ENCODE measurements around the gene PDK2.

PDK2 gene

DNA sequence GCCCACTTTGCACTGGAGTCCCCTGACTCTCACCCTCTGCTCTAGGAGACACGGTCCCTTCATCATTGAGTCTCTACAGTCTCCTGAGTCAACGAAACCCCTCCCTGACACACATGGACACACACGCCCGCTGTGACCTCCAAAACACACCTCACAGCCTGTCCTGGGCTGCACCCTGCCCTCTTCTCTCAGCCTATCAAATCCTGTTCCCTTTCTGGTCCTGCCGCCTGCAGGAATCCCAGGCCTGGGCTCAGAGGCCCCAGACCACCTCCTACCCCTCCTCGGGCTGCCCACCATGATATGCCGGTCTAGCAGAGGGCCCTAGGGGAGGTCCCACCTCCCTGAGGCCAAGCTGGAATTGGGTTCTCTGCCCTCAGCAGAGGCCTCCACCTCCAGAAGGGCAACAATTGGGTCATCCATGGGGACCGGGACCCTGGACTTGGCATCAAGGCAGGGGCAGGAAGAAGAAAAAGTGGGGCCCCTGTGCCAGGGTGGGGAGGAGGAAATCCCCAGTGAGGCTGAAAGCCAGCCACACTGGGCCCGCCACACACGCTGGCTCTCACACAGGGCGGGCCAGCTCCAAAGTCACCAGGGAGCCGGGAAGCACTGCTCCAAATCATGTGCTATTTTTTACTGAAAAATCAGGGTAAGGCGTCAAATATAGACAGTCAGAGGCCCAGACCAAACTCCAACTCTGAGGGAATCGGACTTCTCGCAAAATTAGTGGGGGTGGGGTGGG lies 51.9 kb downstream of the PDK2 start:
- in situ Hi-C loops (cut with HindIII; ENCODE audit: low sequenced_read_pairs): no loop called here

- in situ Hi-C loops (cut with HindIII; ENCODE audit: low sequenced_read_pairs): no loop called here
Measured at GRCh38 chr17:50147841-50148225, 52.7 kb downstream of the PDK2 start.

DNA sequence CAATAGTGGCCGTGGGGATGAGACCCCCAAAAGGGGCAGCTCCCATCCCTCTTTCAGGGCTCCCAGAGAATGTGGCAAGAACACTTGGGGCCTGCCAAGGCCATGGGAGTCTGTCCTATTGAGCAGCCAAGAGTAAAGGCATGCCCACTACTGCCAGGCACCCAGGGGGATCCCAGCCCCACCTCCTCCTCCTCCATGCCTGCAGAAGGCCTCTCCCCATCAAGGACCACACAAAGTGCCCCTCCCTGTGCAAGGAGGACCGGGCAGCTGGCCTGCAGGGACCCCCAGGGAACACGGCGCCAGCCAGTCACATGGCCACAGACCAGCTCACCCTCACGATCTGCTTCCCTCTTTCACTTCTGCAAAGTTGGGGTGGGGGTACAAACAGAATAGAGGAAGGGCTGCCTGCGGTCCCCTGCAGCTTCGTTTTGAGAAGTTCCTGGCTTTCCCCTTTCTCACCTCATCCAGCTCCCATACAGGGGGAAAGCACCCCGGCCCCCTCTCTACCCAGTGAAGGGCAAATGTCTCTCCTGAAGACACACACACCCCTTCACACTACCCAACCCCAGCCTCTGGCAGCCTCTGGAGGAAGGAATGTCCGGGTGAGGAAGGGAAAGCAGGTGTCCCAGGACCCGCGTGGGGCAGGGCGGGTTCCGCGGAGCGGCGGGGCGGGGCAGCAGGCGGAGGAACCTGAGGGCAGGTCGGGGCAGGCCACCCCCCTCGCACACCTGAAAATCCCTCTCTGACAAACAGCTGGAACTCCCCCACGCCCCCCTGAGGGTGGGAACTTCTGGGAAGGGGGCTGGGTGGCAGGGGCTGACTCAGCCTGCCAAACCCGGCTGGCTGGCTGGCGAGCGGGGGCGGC lies 53.3 kb downstream of the PDK2 start:
- in situ Hi-C loops (cut with HindIII; ENCODE audit: low sequenced_read_pairs): no loop called here

DNA sequence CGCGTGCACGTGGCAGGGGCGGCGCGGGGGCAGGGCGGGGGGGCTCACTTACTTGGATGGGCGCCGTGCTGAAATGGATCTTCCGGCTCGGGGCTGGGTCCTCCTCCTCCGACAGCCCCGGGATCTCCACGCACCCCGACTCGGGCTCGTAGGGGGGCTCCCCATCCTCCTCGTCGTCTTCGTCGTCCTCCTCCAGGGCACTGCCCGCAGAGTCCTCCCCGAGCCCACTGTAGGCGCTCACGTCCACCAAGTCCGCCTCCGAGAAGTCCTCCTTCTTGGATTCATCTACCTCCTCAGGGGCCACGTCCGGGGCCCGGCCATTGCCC lies 53.9 kb downstream of the PDK2 start:
- in situ Hi-C loops (cut with HindIII; ENCODE audit: low sequenced_read_pairs): no loop called here

- in situ Hi-C loops (cut with HindIII; ENCODE audit: low sequenced_read_pairs): no loop called here
Measured at GRCh38 chr17:50149417-50150353, 54.5 kb downstream of the PDK2 start.

DNA sequence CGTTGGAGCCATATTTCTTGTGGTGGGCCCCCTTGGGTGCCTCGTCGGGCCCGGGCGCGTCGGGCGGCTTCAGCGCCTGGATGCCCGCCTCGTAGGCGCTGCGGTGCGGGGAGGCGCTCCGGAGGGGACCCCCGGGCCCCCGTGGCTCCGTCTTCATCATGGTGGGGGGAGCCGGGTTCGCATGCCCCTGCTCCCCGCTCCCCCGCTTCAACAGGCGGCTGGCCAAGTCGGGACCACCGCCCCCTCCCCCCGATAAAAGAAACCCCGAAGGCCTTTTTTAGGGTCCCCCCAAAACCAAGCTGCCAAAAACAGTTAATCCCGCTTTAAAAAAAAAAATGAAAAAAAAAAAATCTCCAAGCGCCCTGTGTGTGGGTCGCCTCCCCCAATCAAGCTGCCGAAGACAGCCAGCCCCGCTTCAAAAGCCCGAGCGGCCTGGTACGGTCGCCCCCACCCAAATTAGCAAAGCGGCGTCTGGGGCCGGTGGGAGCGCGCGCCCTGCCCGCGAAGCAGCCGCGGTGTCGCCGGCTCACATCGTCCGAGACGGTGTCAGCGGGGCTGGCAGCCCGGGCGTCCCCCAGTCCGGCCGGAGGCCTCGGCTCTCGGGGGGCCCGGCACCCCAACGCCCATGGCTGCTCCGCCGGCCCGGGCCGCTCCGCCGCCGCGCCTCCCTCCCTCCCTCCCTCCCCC lies 55.3 kb downstream of the PDK2 start, which contains the start of gene PPP1R9B:
Gene PPP1R9B (minus strand): TSS at position 324 of the 687 bp plus-strand sequence. CDS start 164 bp downstream, at position 160.
- in situ Hi-C loops (cut with HindIII; ENCODE audit: low sequenced_read_pairs): no loop called here

DNA sequence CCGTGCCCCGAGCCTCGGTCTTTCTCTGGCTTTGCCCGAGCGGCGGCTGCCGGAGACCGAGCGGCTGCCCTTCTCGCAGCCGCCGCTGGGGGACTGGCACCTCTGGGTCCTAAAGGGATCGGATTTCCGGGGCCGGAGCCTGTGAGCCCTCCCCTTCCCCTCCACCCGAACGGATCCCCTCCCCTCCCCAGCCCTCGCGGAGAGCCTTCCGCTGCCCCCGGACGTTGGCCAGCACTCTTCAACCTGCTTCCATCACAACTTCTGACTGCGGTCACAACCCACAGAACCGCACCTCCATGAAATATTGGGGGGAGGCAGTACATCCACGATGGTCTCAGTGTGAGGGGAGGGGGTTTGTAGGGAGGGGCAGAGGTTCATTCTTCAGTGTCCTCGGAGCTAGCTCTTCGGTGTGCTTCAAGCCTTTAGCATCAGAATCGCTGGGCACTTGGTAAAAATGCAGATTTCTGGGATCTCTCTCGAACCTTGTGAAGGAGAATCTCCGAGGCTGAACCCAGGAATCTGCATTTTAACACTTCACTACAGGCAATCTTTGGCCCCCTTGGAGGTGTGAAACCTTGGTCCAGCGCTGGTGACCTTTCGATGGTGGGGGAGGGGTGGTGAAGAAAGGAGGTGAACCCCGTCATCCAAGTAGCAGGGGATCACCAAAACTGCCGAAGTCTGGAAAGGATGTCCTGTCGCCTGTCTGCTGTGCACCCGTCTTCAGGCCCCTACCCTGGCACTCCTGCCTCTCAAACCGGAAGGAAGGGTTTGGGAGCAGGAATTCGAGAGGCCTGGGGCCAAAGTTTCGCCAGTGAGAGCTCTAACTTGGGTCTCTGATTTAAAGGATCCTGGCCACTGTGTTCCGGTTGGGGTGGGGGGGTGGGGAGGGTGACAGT lies 56.1 kb downstream of the PDK2 start:
- in situ Hi-C loops (cut with HindIII; ENCODE audit: low sequenced_read_pairs): no loop called here

DNA sequence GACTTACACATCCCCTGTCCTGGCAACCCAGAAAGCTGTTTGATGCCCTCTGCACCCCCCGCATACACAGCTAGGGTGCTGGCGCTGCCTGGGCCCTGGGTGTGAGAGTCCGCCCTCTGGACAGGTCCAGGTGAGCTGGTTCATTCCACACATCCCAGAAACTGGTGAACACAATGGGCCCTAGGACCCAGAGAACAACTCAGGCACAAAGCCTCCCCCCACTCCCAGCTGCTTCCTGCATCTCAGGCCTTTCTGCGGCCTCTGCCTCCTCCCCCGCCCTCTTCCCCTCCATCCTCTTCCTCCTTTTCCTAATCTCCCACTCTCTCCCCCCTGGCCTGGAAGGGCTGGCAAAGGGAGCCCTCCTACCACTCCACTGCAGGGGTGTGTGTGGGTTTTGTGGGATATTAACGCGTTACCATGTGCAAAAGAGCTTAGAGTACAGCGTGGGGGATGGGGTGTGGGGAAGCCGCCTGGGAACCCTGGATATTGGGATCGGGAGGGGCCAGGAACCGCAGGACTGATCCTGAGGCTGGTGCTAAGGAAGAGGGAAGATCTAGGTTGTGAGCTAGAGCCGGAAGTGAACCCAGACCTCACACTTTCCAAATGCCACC lies 56.9 kb downstream of the PDK2 start:
- in situ Hi-C loops (cut with HindIII; ENCODE audit: low sequenced_read_pairs): no loop called here

DNA sequence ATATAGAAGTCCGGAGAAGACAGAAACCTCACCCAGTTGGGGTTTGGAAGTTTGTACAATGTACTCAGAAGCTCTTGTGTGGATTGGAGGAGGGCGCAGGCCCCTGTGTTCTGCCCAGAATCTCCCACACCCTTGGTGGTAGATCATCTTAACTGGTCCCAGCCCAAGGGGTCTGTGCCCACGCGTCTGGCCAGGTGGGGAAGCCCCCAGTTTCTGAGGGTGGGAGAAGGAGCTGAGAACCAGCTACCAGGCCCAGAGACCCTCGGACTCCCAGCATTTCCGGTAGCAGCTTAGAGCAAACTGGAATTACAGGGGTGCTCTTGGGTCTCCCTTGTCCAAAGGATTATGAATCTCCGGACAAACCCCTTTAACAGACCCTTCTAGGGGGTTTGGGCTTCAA lies 57.6 kb downstream of the PDK2 start:
- in situ Hi-C loops (cut with HindIII; ENCODE audit: low sequenced_read_pairs): no loop called here

- in situ Hi-C loops (cut with HindIII; ENCODE audit: low sequenced_read_pairs): no loop called here
Measured at GRCh38 chr17:50153650-50154575, 58.8 kb downstream of the PDK2 start.

DNA sequence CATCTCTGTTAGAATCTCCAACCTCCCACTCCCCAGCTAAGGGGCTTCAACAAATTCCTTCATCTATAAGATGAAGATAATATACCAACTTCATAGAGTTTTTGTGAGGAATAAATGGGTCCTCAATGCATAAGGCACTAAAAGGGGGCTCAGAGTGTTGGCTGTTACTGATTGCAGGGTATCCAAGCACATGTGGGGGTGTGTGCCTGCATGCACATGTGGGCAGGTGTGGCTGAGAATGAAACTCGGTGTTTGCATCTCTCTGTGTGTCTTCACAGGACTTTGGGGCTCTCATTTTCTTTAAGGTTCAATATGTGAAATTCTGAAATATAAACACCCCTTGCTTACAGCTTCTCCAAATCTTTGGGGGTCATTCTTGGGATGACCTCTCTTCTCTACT lies 59.5 kb downstream of the PDK2 start:
- in situ Hi-C loops (cut with HindIII; ENCODE audit: low sequenced_read_pairs): no loop called here

DNA sequence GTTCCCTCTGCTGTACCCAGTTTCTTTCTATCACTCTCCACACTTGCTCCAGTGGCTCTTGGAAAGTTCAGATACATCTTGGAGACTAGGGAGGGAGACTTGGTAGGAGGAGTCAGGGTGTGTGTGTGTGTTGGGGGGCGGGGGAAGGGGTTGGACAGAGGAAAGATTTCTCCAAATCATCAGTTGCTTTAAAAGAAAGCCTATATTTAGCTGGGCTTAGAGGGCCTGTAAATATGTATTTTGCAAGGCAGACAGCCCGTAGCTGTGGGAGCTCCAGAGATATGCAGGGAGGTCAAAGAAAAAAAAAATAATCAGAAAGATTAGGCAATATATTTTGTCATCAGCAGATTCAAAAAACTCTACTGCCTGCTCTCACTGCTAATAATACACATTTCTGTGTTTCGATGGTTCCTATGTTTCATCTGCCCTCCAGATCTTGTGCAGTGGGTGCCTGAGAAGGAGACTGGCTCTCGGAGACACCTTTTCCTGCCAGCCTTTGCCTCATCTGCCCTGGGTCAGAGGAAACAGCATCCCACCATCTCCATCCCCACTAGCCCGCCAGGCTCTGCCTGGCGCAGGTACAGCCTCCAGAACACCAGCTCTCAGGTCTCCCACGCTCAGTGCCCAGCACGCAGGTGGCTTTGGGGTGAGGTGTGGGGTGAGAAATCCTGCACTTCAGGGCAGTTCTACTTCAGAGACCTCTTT lies 60.1 kb downstream of the PDK2 start:
- in situ Hi-C loops (cut with HindIII; ENCODE audit: low sequenced_read_pairs): no loop called here

GRCh38 chr17:50157891-50158290 lies 62.7 kb downstream of the PDK2 start:
- in situ Hi-C loops (cut with HindIII; ENCODE audit: low sequenced_read_pairs): no loop called here

DNA sequence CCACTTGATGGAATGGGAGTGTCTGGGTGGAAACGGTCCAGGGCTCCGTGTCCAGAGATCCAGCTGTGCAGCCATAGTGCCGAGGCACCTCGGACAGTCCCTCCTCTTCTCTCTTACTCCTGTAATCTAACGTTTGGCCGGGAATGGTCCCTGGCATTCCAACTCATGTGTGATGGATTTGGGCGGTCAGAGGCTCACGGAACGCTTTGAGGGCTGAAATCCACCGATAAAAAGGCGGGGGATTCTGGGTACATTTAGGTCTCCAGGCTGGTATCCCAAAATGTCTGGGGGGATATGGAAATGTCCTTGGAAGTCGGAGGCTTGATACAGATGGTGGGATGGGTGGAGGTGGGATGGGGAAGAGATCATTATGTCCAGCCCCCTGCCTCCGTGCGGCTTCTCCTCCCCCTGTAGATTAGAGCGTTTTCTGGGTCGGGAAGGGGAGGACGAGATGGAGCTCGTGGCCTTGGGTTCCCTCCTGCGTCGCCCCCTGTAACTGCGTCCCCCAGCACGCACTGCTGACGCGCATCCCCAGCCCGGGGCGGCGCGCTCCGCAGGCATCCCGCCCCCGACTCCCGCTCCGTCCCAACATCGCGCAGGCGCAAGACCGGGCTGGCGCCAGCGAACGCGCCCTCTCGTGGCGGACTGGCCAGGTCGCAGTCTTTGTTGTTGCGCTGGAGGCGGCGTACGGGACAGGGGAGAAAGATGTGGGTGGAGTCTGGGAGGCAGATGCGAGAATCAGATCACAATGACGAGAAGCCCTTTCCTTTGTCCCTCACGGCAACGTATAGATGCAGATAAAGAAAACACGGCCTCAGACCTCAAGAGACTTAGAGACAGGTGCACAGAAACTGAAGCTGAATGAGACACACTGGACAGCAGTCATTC lies 66.1 kb downstream of the PDK2 start:
- in situ Hi-C loops (cut with HindIII; ENCODE audit: low sequenced_read_pairs): no loop called here
